Panc1 (cell line): Measurements from ENCODE around the gene EFNA5.

Experiments
- CTCF ChIP-seq: fragments of 450-650 bp; IDR thresholded peaks from 2 replicates; pipeline ENCODE4 v1.5.1; 2017; ENCODE audit warnings: mild to moderate bottlenecking
- TCF7L2 ChIP-seq: IDR thresholded peaks from 2 replicates; pipeline ENCODE4 v1.6.1; 2011; ENCODE audit warnings: mild to moderate bottlenecking, low read depth, low read length, inconsistent platforms

GRCh38 chr5:107713228-107713627 lies 42.5 kb upstream of the EFNA5 start:
- TF ChIP-seq CTCF (no peak), TCF7L2 (no peak)
